Upper lobe of left lung (tissue), 6 donors: ENCODE data around the gene MID1IP1. TPM values are rescaled to one million over a fixed set of nuclear protein-coding genes. Genes with fewer than 3 reads are reported as not detected.

Source experiments
- ATAC-seq, 2 donors: fragments of 200-7000 bp; cut with Tn5 transposase; one replicate each; pipeline ENCODE4 v1.9.1; 2022; ENCODE audit warnings: mild to moderate bottlenecking in 2 of 2, moderate library complexity in 2 of 2; ENCODE audit not compliant: low FRiP score in 2 of 2
- DNase-seq, 2 donors: peaks; one replicate each; pipeline ENCODE4 v3.0.0-alpha.2; 2019 to 2020
- H3K27ac ChIP-seq, 4 donors: fragments of 200-600 bp; sonication (generic); one replicate each; pipeline ENCODE4 v1.5.1; 2016 to 2019
- H3K27me3 ChIP-seq, 4 donors: fragments of 200-600 bp; sonication (generic); one replicate each; pipeline ENCODE4 v1.5.1; 2017 to 2019
- H3K36me3 ChIP-seq, 4 donors: fragments of 200-600 bp; sonication (generic); one replicate each; pipeline ENCODE4 v1.5.1; 2016 to 2019
- H3K4me1 ChIP-seq, 4 donors: fragments of 200-600 bp; sonication (generic); one replicate each; pipeline ENCODE4 v1.5.1; 2018 to 2019
- H3K4me3 ChIP-seq, 4 donors: fragments of 200-600 bp; sonication (generic); one replicate each; pipeline ENCODE4 v1.5.1; 2017 to 2019; ENCODE audit warnings: mild to moderate bottlenecking in 2 of 4, moderate library complexity in 1 of 4
- H3K9me3 ChIP-seq, 4 donors: fragments of 200-600 bp; sonication (generic); one replicate each; pipeline ENCODE4 v1.5.1; 2018 to 2019
- EP300 ChIP-seq, 4 donors: sonication (generic); formaldehyde crosslinking; IDR thresholded peaks; one replicate each; pipeline ENCODE4 v1.5.1; 2017; ENCODE audit warnings: antibody characterized with exemption in 4 of 4, control low read depth in 2 of 4
- POLR2A ChIP-seq, 4 donors: fragments of 450-650 bp; IDR thresholded peaks; one replicate each; pipeline ENCODE4 v1.5.1; 2016 to 2017; ENCODE audit warnings: antibody characterized with exemption in 4 of 4, mild to moderate bottlenecking in 2 of 4
- POLR2AphosphoS5 ChIP-seq, 2 donors: sonication (generic); formaldehyde crosslinking; IDR thresholded peaks; one replicate each; pipeline ENCODE4 v1.5.1; 2017; ENCODE audit warnings: antibody characterized with exemption in 2 of 2
- WGBS, 2 donors: methylation state at CpG; one replicate each; pipeline ENCODE4 v1.1.5; 2017 to 2018; 5-methylcytosine and 5-hydroxymethylcytosine counted together
- total RNA-seq, 6 donors: library from RNA; depleted of rRNA in 4 of 6; stranded (reverse); fragments of >200 nt in 4 of 6; gene quantifications; one replicate each; pipeline versions ENCODE4 v1.1.0 to v1.2.1, GENCODE V29; 2016 to 2021
- TF ChIP-seq, protein P1 (sequence below), 6 experiments: fragments of 450-650 bp in 4 of 6; fragments of 200-600 bp in 2 of 6; sonication (generic) in 2 of 6; IDR thresholded peaks; one replicate each; pipeline ENCODE4 v1.5.1; 2016 to 2019; ENCODE audit warnings: antibody characterized with exemption in 6 of 6
- donor health status: DM: no; HTN: no; CAD: no; lungs with moderate emphysema.
- donor health status: DM: no; HTN: yes; CAD: no; lungs with severe emphysema.

Gene MID1IP1
- total RNA-seq, 6 donors from 2014 or later, result 88.0 to 187 (median 121) TPM

DNA sequence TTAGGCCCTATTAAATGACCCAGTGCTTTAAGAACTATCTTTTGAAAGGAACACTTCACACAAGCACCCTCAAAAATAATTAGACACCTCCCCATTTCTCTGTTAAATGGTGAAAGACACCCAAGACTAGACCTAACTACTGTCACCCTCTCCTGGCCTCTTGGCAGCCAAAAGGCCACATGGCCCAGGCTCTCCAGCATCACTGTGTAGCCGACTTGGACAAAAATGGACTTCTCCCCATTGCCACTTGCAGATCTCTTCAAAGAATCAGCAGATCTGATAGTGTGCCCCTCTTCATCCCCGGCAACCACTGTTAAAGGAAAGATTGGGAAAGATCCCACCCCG is 2.0 kb downstream of the MID1IP1 start:
- WGBS, 2 donors, result 46% methylated on average over 3 of the region's 3 CpGs; no CpG with 5 or more reads in 1 of the 2 donors
- Histone ChIP-seq H3K4me3 (peak overlapping the region in 3 of 4 donors; percentile 60 to 76 (median 71)), H3K9me3 (no peaks in the 10 kb centered on the region), H3K4me1 (peaks cover 6 to 15% (median 10%) of the 10 kb centered on the region in 4 donors), H3K36me3 (no peaks in the 10 kb centered on the region), H3K27ac (peak overlapping the region; percentile 87 to 98 (median 94)), H3K27me3 (no peaks in the 10 kb centered on the region)
- no peak for TF ChIP-seq EP300 (IDR thresholded peaks at IDR 0.05)
- no peak for TF ChIP-seq POLR2AphosphoS5 (IDR thresholded peaks at IDR 0.05)
- TF ChIP-seq, protein P1, sequence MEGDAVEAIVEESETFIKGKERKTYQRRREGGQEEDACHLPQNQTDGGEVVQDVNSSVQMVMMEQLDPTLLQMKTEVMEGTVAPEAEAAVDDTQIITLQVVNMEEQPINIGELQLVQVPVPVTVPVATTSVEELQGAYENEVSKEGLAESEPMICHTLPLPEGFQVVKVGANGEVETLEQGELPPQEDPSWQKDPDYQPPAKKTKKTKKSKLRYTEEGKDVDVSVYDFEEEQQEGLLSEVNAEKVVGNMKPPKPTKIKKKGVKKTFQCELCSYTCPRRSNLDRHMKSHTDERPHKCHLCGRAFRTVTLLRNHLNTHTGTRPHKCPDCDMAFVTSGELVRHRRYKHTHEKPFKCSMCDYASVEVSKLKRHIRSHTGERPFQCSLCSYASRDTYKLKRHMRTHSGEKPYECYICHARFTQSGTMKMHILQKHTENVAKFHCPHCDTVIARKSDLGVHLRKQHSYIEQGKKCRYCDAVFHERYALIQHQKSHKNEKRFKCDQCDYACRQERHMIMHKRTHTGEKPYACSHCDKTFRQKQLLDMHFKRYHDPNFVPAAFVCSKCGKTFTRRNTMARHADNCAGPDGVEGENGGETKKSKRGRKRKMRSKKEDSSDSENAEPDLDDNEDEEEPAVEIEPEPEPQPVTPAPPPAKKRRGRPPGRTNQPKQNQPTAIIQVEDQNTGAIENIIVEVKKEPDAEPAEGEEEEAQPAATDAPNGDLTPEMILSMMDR (IDR thresholded peaks at IDR 0.05), result no peak
- no peak for TF ChIP-seq POLR2A (IDR thresholded peaks at IDR 0.05)
- ATAC-seq (peak in 1 of 2 donors; percentile 1), DNase-seq (no peak)

DNA sequence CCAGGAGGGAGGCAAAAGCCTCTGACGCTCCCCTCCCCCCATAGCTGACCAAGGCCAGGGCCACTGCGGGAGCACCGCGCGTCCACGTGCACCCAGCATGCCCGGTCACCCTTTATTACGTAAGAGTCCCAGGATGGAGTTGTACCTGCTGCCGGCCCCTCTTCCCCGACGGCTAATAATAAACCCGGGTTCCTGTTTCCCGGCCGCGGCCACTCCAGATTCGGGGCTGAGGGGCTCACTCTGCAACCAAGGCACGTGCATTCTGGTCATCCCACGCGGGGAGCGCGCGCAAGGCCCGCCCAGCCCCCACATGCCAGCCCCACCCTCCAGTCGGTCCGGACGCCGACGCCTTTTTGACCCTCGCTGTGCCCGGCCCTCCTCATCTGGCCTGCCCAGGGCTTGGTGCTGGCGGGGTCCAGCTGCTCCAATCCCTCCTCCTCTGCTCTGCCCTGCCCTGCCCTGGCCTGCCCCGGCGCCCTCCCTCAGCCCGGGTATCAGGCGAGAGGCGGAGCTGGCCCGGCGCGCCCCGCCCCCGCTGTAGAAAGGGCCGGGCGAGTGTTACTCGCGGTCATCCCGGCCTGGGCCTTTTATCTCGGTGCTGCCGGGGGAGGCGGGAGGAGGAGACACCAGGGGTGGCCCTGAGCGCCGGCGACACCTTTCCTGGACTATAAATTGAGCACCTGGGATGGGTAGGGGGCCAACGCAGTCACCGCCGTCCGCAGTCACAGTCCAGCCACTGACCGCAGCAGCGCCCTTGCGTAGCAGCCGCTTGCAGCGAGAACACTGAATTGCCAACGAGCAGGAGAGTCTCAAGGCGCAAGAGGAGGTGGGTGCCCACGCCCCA is 2.6 kb downstream of the MID1IP1 start:
- peak overlapping the region; percentile 87 to 98 (median 94) for H3K27ac ChIP-seq
- WGBS, 2 donors, result 0 to 30% methylated on average over 12 to 38 of the region's 64 CpGs
- H3K4me1 ChIP-seq, result peaks cover 6 to 15% (median 10%) of the 10 kb centered on the region in 4 donors
- H3K36me3 ChIP-seq, result no peaks in the 10 kb centered on the region
- no peaks in the 10 kb centered on the region for H3K9me3 ChIP-seq
- peak; percentile 89 to 92 for ATAC-seq
- H3K4me3 ChIP-seq, result peak overlapping the region; percentile 48 to 76 (median 66)
- no peaks in the 10 kb centered on the region for H3K27me3 ChIP-seq
- peak; percentile 91 to 96 for DNase-seq
- TF ChIP-seq, protein P1 (IDR thresholded peaks at IDR 0.05), result peak in 1 of 6 experiments; percentile 9
- TF ChIP-seq POLR2A (IDR thresholded peaks at IDR 0.05) (peak in 3 of 4 donors; percentile 80 to 93 (median 82)), EP300 (IDR thresholded peaks at IDR 0.05) (peak in 2 of 4 donors; percentile 55 to 84), POLR2AphosphoS5 (IDR thresholded peaks at IDR 0.05) (peak; percentile 45 to 87)

DNA sequence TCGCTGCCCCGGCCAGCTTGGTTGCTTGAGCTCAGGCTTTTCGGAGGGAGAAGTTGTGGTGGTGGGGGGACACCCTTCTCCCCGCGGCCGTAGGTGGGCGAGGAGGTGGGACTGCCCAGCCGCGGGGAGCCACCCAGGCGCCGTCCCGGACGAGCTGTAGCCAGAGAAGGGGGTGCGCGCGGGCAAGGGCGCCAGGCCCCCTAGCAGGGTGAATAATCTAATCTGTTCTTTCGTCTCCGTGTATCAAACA is 3.1 kb downstream of the MID1IP1 start:
- WGBS, 2 donors, result 24% methylated on average over 19 of the region's 19 CpGs; no CpG with 5 or more reads in 1 of the 2 donors
- ATAC-seq (no peak), DNase-seq (no peak)
- Histone ChIP-seq H3K9me3 (no peaks in the 10 kb centered on the region), H3K27ac (peak overlapping the region; percentile 87 to 98 (median 94)), H3K27me3 (no peaks in the 10 kb centered on the region), H3K4me3 (peak overlapping the region; percentile 48 to 76 (median 66)), H3K36me3 (no peaks in the 10 kb centered on the region), H3K4me1 (peaks cover 6 to 15% (median 10%) of the 10 kb centered on the region in 4 donors)
- TF ChIP-seq POLR2A (IDR thresholded peaks at IDR 0.05), result peak in 1 of 4 donors; percentile 21
- TF ChIP-seq, protein P1 (IDR thresholded peaks at IDR 0.05), result no peak

DNA sequence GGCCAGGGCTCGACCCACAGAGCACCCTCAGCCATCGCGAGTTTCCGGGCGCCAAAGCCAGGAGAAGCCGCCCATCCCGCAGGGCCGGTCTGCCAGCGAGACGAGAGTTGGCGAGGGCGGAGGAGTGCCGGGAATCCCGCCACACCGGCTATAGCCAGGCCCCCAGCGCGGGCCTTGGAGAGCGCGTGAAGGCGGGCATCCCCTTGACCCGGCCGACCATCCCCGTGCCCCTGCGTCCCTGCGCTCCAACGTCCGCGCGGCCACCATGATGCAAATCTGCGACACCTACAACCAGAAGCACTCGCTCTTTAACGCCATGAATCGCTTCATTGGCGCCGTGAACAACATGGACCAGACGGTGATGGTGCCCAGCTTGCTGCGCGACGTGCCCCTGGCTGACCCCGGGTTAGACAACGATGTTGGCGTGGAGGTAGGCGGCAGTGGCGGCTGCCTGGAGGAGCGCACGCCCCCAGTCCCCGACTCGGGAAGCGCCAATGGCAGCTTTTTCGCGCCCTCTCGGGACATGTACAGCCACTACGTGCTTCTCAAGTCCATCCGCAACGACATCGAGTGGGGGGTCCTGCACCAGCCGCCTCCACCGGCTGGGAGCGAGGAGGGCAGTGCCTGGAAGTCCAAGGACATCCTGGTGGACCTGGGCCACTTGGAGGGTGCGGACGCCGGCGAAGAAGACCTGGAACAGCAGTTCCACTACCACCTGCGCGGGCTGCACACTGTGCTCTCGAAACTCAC is 3.6 kb downstream of the MID1IP1 start:
- Histone ChIP-seq H3K9me3 (no peaks in the 10 kb centered on the region), H3K27ac (peak overlapping the region; percentile 87 to 98 (median 94)), H3K4me1 (peaks cover 6 to 15% (median 10%) of the 10 kb centered on the region in 4 donors), H3K27me3 (no peaks in the 10 kb centered on the region), H3K36me3 (no peaks in the 10 kb centered on the region), H3K4me3 (peak overlapping the region; percentile 48 to 76 (median 66))
- 0 to 48% methylated on average over 1 to 51 of the region's 66 CpGs for WGBS, 2 donors
- peak; percentile 24 to 86 for DNase-seq
- TF ChIP-seq EP300 (IDR thresholded peaks at IDR 0.05) (no peak), POLR2A (IDR thresholded peaks at IDR 0.05) (no peak), POLR2AphosphoS5 (IDR thresholded peaks at IDR 0.05) (no peak)
- TF ChIP-seq, protein P1 (IDR thresholded peaks at IDR 0.05), result no peak
- peak; percentile 0 to 18 for ATAC-seq
